AG08396 (cell line): ENCODE data around the gene GNAS-AS1.

ENCODE experiments used
- DNase-seq: peaks from one replicate; pipeline ENCODE4 v3.0.0; 2012; ENCODE audit warnings: low spot score, mixed read lengths

Gene GNAS-AS1

DNA sequence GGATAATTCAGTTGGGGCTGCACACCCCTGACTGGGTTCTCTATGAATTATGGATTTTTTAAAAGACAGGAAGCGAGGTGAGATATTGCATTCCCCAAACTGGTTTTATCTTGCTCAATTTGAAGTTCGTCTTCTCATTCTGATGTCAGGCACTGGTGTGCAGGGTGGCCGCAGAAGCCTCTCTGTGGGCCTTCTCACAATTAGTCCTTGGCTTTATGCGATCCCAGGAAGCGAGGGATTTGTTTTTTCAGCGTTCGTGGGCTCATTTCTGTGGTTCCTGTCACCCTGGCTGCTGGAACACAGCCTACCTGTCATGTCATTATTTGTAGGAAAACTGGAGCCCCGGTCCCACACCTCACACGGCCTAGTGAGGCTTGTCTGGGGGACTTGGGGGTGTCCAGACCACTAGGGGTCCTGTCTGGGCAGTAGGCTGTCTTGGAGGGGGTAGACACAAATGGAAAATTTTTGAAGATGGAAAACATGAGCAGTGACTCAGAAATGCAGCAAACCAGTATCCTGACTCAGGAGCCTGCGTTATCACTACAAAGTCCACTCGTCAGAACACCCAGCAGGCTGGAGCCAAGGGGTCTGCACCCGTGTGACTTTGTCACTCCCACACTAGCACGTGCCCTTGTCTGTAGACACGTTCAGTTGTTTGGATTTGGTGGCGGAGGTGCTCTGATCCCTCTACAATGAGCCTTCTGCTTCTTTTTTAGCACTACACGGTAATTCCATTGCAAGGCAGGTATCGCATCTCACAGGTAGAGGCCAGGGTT, 42.2 kb downstream of the GNAS-AS1 start:
- DNase-seq = no peak

DNA sequence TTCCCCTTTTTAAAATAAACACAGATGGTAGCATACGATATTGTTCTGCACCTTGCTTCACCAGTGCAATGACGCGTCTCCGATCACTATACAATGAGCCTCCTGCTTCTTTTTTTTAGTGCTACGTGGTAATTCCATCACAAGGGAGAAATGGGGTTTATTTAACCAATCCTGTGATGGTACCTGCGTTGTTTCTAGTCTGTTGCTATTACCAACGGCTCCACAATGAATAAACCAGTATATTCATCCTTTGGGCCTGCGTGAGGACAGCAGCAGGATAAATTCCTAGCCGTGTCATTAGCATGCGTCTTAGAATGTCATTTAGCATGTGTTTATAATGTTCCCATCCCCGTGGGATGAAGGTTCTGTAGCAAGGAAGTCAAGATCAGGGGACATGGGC, 42.9 kb downstream of the GNAS-AS1 start:
- no peak for DNase-seq

DNA sequence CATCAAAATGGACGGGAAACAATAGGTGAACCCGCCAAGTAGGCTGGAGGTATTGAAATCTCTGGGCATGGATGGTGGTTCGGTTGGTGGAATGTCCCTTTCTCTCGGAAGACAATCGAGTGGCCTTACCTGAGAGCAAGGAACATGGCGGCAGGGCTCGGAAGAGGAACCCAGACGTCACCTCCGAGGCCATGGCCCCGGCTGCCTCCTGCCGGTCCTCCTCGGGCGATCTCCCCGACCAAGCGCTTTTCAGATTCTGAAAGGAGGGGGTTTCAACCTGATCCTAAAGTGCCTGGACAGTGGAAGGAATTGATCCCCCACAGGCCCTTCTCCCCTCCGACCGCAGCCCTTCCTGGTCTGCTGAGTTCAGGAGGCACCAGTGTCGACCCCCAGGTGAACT, 47.2 kb downstream of the GNAS-AS1 start:
- DNase-seq = no peak

DNA sequence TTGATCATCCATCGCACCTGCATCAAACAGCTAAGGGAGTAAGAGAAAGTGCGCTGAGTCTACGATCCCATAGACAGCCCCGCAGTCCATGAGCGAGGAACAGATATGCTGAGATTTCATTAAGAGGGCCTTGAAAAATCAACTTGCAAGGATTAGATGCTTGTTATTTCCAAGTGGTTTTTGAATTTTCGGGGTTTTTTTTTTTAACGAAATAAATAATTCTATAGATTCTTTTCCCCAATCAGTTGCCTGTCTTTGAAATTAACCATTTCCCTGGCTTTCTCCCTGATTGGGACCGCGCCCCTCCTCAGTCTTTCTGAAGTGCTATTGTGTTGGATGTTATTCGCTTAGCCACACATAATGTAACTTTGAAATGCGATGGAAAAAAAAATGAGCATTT, 48.6 kb downstream of the GNAS-AS1 start:
- DNase-seq = no peak

DNA sequence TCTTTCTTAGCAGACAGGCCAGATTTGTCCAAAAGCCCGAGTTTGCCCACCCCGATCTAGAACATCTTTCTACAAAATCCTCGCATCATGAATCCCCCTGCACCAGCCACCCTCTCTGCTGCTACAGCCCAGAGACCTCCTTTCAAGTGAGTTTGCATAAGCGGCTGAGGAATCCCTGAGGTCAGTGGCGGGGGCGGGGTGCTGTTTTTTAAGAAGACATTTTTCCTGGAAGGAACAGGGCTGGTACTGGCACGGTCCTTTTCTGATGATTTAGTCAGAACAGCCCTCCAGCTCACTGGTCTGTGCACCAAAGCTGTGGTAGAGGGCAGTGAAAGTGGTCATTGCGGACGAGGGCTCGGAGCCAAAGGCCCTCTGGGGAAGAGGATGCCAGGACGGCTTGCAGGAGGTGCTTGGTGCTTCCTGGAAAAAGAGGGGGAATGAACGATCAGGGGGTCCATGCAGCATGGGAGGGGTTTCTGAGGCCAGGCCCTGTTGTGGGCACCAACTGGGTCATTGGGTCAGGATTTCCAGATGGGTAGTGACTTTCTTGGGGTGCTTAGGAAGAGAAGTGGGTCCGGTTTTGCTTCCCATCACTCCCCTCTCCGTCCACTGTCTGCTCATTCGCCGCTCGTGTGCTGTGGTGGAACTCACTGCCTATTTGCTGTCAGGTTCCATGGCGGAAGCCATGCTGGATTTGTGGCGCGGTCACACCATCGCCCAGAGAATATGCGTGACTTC, 50.4 kb downstream of the GNAS-AS1 start:
- no peak for DNase-seq

DNA sequence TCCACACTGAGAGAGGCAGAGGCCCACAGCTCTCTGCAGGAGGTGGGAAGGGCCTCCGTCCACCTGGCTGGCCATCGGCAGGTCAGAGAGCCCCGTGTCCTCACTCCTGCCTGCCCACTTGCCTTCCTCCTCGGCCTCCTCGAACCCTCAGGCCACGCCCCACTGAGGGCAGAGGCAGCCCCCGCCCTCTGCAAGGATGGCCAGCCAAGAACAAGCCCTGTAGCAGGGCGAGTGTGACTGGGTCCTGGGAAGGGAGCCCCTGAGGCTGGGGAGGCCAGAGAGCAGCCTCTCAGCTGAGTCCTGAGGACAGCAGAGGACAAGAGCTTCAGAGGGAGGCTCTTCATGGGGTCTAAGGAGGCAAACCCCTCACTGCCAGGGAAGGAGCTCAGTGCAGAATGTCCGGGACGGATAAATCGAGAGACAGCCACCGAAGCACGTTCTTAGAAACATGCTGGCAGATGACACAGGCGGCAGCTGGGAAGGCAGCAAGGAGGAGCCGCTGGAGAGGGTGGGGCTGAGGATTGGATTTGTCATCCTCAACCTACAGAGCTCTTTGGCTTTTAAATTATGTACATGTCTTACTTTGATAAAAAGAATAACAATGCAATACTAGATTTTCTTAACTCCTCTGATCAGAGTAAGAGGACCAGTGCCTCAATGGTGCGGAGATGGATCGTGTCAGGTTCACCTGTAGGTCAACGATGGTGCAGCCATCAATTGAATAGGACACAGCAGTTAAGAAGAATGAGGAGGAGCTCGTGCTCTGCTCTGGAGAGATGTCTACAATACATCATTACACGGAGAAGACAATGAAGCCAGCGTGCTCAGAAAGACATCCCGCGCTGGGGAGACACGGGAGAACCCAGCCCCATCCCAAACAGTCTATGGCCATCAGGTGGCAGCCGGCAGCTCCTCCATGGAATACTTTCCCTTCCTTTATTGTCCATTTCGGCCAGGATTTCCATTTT, 53.0 kb downstream of the GNAS-AS1 start:
- DNase-seq = no peak

DNA sequence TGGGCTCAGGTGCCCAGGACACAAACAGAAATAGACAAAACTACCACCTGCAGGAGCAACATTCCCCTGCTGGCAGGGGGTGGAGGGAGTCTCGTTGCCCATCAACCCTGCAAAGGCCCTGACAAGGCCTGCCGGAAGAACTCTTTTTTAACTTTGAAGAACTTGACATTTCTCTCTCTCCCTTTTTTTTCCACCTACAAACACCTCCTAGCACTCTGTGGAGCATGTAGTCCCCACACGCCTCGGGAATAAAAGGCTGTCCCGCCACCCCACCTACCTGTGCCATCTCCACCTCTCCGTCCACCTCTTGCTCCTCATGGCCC, 54.8 kb downstream of the GNAS-AS1 start:
- DNase-seq = no peak

DNA sequence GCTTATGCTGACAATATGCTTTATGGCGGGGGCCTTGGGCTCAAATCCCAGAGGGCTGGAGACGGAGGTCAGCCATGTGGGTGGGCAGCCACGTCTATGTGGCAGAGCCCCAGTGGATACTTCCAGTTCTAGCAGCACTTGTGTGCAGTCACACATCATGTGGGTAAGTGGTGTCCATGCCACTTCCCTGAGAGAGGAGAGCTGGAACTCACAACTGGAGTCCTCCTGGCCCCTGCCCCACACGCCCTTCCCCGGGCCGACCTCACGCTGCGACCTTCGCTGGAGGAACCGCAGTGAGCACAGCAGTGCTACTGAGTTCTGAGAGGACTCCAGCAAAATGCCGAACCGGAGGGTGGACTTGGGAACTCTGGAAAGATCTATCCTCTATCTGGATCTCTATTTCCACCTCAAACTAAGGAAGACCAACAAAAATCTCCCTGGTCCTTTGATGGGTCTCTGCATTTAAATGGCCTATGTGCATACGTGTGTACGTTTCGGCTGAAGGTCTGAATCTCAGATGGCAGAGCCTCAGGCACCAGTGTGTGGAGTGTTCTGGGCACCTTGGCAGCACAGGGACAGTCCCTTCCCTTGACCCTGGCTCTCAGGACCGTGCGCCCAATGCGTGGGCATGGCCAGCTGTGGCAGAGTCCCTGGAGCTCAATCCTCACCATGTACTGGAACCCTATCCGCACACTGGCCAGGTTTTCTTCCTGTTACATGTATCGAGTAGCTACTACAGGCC, 55.4 kb downstream of the GNAS-AS1 start:
- DNase-seq = no peak

DNA sequence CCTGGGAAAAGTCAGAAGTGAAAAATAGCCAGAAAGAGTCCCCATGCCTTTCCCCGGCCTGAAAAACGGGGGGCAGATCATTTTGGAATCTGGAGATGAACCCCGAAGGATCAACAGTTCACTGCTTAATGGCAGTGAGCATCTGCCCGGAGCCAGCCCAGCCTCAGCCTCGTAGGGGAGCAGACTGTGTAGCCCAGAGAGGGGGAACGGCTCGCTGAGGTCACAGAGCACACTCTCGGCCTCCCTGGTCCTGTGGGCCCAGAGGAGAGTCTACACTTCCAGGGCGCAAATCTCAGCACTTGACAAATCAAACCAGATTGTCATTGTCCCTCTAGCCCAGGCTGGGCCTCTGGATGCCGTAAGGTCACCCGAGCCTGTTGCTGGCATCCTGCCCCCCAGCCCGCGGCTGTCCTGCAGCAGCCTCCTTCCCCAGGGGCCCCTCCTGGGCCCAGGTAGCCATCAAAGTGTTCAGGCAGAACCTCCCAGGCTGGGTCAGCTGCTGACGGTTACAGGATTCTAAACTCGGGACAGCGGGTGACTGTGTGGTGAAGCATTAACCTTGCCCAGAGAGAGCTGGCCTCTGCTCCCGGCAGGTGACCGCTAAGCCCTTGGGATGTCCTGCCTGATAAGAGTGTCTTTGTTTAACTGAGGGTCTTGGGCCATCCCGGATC, 56.1 kb downstream of the GNAS-AS1 start:
- DNase-seq = no peak

DNA sequence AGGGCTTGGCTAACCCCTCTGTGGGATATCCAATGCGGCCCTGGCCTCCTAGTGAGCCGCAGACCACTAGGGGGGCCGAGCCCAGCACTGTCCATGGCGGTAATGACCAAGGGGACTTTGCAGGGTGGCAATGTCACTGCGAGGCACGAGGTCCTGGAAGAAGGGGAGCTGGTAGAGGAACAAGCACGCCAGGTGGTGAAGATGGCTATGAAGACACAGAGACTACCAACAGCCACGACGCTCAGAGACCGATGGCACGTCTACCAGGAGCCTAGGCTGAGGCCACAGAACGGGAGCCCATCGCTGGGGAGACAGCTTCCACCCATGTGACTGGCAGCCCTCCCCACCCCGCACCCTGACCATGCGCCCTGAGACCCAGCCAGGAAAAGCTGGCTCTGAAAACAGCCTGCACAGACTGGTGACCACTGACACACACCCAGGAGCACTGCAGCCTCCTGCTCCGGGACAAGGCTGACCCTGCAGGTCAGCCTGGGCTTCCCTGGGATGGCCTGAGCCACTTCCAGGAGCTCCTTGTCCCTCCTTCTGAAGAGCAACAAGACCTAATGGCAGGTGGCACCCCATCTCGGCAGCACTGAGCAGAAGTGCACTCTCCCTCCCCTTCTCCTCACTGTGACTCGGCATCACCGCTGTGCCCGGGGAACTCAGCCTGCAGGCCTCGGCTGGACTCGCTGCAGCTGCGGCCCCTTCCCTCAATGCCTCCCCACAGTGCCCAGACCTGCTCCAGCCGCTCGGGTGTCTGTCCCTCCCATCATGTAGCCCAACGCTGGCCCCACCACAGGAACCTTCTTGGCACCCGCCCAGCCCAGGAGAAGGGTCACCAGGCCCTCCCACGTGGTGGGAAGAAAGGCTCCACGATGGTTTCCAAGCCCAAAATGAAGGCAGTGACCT, 56.9 kb downstream of the GNAS-AS1 start:
- DNase-seq = no peak

DNA sequence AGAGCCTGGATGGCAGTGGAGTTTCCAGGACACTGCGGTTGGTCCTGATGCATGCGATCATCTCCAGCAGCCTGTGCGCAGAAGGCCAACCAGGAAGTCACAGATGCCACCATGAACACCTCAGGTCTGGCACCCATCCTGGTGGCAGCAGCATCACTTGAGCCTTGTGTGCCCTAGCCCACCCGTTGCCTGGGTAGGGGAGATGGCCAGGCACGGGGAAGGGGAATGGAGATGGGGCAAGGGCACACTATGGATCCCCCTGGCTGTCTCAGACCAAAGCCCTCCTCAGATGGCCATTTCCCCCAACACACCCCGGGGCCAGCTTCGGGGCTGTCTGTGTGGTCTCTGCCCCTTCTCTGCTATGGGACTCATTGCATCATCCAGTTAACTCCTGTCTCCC, 58.3 kb downstream of the GNAS-AS1 start:
- DNase-seq = no peak

DNA sequence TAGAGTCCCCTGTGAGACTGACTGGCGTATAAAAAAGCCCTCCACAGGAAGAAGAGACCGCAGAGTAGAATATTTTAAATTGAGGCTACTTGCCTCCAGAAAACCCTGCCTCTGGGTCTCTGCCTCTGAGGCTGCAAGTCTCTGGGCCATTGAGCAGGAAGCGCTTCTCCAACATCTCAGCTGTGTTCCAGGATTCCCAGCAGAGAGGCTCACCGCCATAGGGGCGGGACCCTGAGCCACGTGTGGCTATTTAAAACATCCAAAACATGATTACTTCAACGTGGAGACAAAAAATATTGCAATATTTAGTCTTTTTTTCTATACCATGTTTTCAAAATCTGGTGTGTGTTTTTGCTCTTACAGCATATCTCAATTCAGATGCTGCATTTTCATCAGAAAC, 59.4 kb downstream of the GNAS-AS1 start:
- DNase-seq = no peak

DNA sequence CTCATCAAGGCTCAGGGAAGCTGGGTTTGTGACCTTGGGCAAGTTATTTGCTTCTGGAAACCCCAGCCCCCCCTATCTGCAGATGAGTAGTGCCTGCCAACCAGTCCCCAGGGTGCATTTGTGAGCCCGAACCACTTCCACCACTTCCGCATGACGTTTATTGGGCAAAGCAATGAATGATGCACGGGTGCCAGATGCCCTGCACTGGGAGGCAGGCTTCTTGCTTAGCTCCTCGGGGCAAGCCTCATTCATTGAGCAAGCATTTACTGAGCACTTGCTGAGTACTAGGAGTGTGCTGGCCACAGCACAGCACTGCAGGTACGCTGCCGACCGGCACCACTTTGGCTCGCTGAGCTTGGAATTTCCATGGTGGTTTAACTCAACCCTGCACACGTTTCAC, 60.2 kb downstream of the GNAS-AS1 start:
- DNase-seq = no peak

DNA sequence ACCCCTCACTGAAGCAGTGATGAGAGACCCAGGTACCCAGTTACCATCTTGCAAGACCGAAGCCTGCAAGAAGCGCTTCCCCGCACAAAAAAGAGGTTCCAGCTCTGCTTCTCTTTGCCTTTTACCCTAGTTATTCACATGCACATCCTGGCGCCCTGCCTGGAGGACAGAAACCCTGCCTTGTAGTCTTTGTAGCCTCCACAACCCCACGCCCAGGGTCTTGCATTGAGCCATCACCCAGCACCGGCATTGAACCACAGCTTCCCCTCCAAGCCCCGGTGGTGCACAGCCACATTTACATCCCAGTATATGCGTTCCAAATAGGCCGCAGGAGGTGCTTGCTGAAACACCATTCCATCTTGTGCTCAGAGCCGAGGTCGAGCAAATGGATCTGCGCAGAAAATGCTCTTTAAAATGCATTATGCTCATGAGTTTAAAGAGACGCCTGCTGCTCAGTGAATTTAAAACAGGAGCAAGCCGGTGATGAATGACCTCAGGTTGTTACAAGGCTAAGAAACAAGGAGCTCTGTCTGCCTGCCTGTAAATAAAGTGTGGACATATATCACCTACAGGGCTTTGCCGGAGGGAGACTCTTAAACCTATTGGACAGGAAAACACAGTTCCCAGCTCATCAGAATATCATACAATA, 61.7 kb downstream of the GNAS-AS1 start:
- DNase-seq = no peak

DNA sequence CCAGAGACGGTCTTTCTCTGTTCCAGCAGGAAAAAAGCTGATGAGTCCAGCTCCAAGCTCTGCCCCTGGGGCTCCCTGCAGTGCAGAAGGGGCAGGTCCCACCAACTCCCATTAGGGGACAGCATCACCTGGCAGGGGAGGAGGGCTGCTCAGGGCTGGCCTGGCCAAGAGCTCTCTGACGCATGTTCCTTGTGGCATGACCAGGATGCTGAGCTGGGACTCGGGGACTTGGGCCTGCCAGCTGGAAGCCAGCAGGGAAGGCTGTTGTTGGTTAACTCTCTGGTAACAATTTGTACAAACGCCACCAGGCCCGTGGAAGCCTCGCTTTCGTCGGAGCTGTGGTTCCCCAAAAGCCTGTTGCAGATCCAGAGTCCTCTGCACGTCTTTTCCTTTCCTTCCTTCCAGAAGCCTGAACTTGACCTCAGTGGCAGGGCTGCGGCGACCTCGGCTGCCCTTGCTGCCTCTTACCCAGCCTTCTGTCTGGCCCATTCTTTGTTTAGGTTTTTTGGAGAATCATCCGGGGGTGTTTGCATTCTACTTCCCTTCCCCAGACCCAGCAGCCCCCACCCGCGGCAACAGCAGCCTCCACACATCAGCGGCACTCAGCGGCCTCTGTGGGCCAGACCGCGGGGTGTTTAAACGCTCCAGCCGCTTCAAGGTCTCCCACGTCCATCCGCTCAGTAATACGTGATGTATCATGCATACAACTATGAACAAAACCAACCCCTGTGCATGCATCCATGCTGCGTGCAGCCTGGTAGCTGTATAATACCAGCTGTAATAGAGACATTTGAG, 63.3 kb downstream of the GNAS-AS1 start:
- DNase-seq = no peak

DNA sequence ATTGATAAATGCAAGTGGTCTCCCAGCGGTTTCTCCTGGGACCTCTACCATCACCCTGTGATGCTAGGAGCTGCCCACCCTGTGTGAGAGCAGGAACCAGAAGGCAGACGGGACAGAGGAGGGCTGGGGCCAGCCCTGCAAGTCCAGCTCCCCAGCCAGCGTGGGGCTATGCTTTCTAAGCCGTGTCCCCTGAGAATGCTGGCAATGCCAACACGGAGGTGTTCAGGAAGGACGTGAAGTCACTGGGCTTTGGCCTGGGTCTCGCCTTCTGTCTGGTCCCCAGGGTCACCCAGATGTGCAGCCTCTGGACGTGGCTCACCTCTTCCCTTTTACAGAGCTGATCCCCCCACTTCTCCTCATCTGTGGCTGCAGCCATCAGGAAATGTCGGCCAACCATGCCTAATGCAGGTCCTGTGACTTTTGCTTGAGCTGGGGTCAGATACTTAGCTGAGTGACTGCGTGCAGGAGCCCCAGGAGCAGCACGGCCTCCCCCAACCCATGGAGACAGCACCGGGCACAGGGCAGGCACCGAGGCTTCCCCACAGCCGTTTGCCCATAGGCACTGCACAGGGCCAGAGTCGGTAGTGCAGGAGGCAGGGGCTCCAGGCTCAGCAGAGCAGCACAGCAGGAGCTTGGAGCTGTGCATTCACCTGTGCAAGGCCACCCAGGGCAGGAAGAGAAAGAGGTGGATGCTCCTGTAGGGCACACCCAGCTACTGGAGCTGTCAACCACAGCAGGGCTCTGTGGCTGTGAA, 66.2 kb downstream of the GNAS-AS1 start:
- DNase-seq = no peak

DNA sequence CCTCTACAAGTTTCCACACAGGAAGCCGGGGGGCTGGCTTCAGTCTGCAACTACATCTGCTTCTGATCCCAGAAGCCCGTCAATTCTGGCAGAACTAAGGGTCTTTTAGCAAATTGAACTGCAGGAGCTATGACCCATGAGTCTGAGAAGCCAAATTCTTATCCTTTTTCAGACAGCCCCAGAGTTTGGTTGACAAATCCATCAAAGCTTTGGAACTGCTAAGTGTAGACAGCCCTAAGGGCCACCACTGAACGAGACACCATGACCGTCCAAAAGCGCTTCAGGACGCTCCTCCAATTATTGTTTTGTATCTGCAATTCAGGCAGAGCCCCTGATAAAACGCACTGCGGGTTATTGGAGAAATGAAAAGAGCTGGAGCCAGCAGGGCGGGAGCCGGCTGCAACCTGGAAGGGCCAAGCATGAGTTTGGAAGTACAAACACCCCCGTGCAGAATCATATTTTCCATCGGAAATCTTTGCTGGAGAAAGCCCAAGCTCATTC, 67.1 kb downstream of the GNAS-AS1 start:
- no peak for DNase-seq

DNA sequence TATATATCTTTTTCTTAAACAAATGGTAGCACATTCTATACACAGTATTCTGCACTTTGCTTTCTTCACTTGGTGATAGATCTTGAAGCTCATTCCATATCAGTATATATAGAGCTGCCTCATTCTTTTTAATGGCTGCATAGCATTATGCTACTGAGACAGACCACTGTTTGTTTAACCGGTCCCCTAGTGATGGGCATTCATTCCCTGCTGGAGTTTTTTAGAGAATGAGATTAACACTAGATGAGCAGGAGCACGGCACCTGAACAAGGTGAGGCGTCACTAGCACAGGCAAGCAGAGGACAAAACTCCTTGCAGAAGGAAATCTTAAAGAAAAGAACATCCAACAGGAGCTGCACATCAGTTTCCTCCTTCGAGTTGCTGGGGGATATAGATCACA, 69.6 kb downstream of the GNAS-AS1 start:
- DNase-seq = no peak
